HepG2 (cell line): ENCODE measurements around the gene TRPV5. TPM values are rescaled to one million over a fixed set of nuclear protein-coding genes. Genes with fewer than 3 reads are reported as not detected.

Source experiments
- ATAC-seq: fragments of 200-7000 bp; cut with Tn5 transposase; 3 replicates; pipeline ENCODE4 v1.9.1; 2020; ENCODE audit warnings: mild to moderate bottlenecking, moderate library complexity
- BruUV-seq: library from RNA; stranded (reverse); fragments of 400-500 nt; replicated peaks from 2 replicates; lab custom pipeline; 2021; lab: Mats Ljungman, UMichigan
- CTCF ChIA-PET: fragments of 300-600 bp; formaldehyde crosslinking; extraction: SDS; loops from one replicate; lab custom pipeline; 2021; ENCODE audit warnings: low total read pairs, inconsistent platforms, low intra/inter-chr PET ratio; lab: Yijun Ruan, JAX
- POLR2A ChIA-PET: fragments of 350-600 bp; sonication (Branson Sonifier 250); formaldehyde crosslinking; loops from one replicate; lab custom pipeline; 2020; ENCODE audit warnings: antibody characterized with exemption, inconsistent platforms; lab: Yijun Ruan, JAX
- DNase-seq: peaks from one replicate; pipeline ENCODE4 v3.0.0-alpha.2; 2015; ENCODE audit warnings: low spot score
- FAIRE-seq: peaks from 3 replicates; lab custom pipeline; 2011; peaks lifted over from hg19 to GRCh38; lab: Jason Lieb, UNC
- H2AFZ ChIP-seq: one replicate; pipeline ENCODE4 v1.6.1; 2011; ENCODE audit warnings: low read length, inconsistent platforms
- H3K27ac ChIP-seq: fragments of 300-600 bp; 3 replicates; pipeline ENCODE4 v1.8.0; 2011; ENCODE audit warnings: mixed run types, mild to moderate bottlenecking, mixed read lengths, low read length, inconsistent platforms; ENCODE audit not compliant: insufficient read depth; ENCODE audit errors: extremely low read length
- H3K27me3 ChIP-seq, 2 experiments: fragments of 200-600 bp in 1 of 2; 2 replicates in 1 of 2; 3 replicates in 1 of 2; pipeline versions ENCODE4 v1.6.0 to v1.8.0; 2011; ENCODE audit warnings: low read length in 2 of 2, mild to moderate bottlenecking in 2 of 2, moderate library complexity in 2 of 2, inconsistent platforms in 1 of 2; ENCODE audit not compliant: insufficient read depth in 2 of 2, control insufficient read depth in 1 of 2
- H3K36me3 ChIP-seq, 2 experiments: fragments of 200-600 bp in 1 of 2; replicated peaks in 1 of 2; 2 replicates in 1 of 2; 3 replicates in 1 of 2; pipeline versions ENCODE4 v1.5.1 to v1.8.0; 2011; ENCODE audit warnings: low read length in 2 of 2, inconsistent platforms in 1 of 2; ENCODE audit not compliant: insufficient read depth in 2 of 2, control insufficient read depth in 1 of 2
- H3K4me1 ChIP-seq: 2 replicates; pipeline ENCODE4 v1.5.1; 2012; ENCODE audit warnings: low read length, inconsistent platforms; ENCODE audit not compliant: insufficient read depth
- H3K4me2 ChIP-seq: 2 replicates; pipeline ENCODE4 v1.6.0; 2011; ENCODE audit warnings: low read depth, low read length, inconsistent platforms
- H3K4me3 ChIP-seq, 3 experiments: fragments of 200-600 bp in 1 of 3; sonication (generic), shearing (Covaris generic) in 1 of 3; replicated peaks in 1 of 3; 2 replicates each; pipeline ENCODE4 v1.5.1; 2011 to 2016; ENCODE audit warnings: low read length in 3 of 3, inconsistent platforms in 2 of 3, low read depth in 2 of 3, mild to moderate bottlenecking in 2 of 3, control low read depth in 1 of 3, mixed read lengths in 1 of 3; ENCODE audit not compliant: insufficient read depth in 1 of 3
- H3K79me2 ChIP-seq: one replicate; pipeline ENCODE4 v1.6.1; 2011; ENCODE audit warnings: low read length, inconsistent platforms; ENCODE audit not compliant: insufficient read depth
- H3K9ac ChIP-seq: 2 replicates; pipeline ENCODE4 v1.6.0; 2011; ENCODE audit warnings: mild to moderate bottlenecking, low read depth, low read length, inconsistent platforms; ENCODE audit not compliant: insufficient read depth
- H3K9me3 ChIP-seq: 2 replicates; pipeline ENCODE4 v1.5.1; 2012; ENCODE audit warnings: mild to moderate bottlenecking, low read length
- H4K20me1 ChIP-seq: 2 replicates; pipeline ENCODE4 v1.6.0; 2011; ENCODE audit warnings: inconsistent platforms, mild to moderate bottlenecking, low read length, moderate library complexity; ENCODE audit not compliant: insufficient read depth
- ZNF12 ChIP-seq: sonication (generic); formaldehyde crosslinking; IDR thresholded peaks from 2 replicates; pipeline ENCODE4 v1.5.0; 2020; ENCODE audit warnings: missing genetic modification reagents
- ZNF569 ChIP-seq: sonication (generic); formaldehyde crosslinking; IDR thresholded peaks from 2 replicates; pipeline ENCODE4 v1.5.0; 2020; ENCODE audit warnings: mild to moderate bottlenecking, missing genetic modification reagents, moderate library complexity, borderline replicate concordance
- WGBS: methylation state at CpG from one replicate; pipeline ENCODE4 v1.1.6; 2017; ENCODE audit warnings: low lambda C conversion rate; 5-methylcytosine and 5-hydroxymethylcytosine counted together
- in situ Hi-C: cut with HindIII; loops from 2 replicates; pipeline ENCODE4 v1.10.0; 2017; ENCODE audit warnings: low pct_unique_long_range_greater_than_20kb; ENCODE audit not compliant: extremely low pct_ligation_motif_present
- intact Hi-C: fragments of 100-400 bp; cut with micrococcal nuclease; formaldehyde crosslinking; loops from one replicate; pipeline ENCODE4 v1.10.0; 2022; ENCODE audit not compliant: unreplicated experiment
- polyA plus RNA-seq, 8 experiments: library from polyadenylated mRNA; depleted of rRNA in 3 of 8; stranded (reverse) in 7 of 8; unstranded in 1 of 8; fragments of >200 nt; fragmentation: Illumina TruSeq in 4 of 8; extraction: Trizol in 4 of 8; gene quantifications; 2 replicates each; pipeline versions ENCODE4 v1.2.1 to v1.2.3, GENCODE V29; 2011 to 2016; ENCODE audit warnings: low read depth in 4 of 8, missing spikeins in 1 of 8, mixed read lengths in 1 of 8; ENCODE audit not compliant: insufficient read depth in 1 of 8
- total RNA-seq, 5 experiments: library from RNA; depleted of rRNA; stranded (reverse); fragments of >200 nt; fragmentation: Illumina TruSeq; extraction: Trizol; gene quantifications; 2 replicates each; pipeline ENCODE4 v1.2.3, GENCODE V29; 2016; ENCODE audit warnings: low read depth in 1 of 5
- TF ChIP-seq, protein P1 (sequence below): sonication (generic); formaldehyde crosslinking; IDR thresholded peaks from 2 replicates; pipeline ENCODE4 v1.4.0; 2020; ENCODE audit warnings: missing genetic modification reagents

The TRPV5 gene
- total and polyA plus RNA-seq, 2 of the 13 experiments (the other 11 are each of a cell fraction or from before 2014, with no cell fraction given), result not detected

DNA sequence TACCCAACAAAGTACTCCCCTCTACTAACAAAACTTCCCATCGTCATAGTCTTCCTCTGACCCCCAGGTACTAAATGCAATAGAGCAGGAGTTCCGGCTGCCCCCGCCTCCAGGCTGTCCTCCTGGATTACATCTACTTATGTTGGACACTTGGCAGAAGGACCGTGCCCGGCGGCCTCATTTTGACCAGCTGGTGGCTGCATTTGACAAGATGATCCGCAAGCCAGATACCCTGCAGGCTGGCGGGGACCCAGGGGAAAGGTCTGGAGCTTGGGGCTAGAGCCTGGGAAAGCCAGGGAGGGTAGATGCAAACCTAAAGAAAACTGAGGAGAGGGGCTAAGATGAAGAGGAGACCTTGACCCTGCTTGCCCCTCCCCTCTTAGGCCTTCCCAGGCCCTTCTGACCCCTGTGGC, 63.4 kb downstream of the TRPV5 start:
- Histone ChIP-seq H3K36me3 (no peaks in the 10 kb centered on the region), H3K9me3 (no peaks in the 10 kb centered on the region), H3K9ac (no peak overlapping the region), H3K79me2 (no peaks in the 10 kb centered on the region), H3K27me3 (peaks cover 4 to 27% of the 10 kb centered on the region in 2 experiments; a peak in 4 of 5 replicates), H4K20me1 (no peaks in the 10 kb centered on the region), H3K4me1 (no peaks in the 10 kb centered on the region), H3K27ac (no peak overlapping the region)
- 47% methylated on average over 8 of the region's 8 CpGs for WGBS
- FAIRE-seq (no peak), ATAC-seq (no peak), DNase-seq (no peak)
- no TSS peak for BruUV-seq
- ChIA-PET POLR2A (no interaction called here), CTCF (no interaction called here)
- in situ Hi-C loops, result loop anchor here (10.0 kb wide), 1 partner anchor 345 kb away; no protein-coding TSS in a partner anchor
- TF ChIP-seq ZNF12 (CRISPR knock-in tag), result no peak
- TF ChIP-seq, all 625 proteins: peak for 0
- no peak overlapping the region for H2AFZ ChIP-seq
- H3K4me2 ChIP-seq, result no peak overlapping the region
- no peak overlapping the region for H3K4me3 ChIP-seq
- intact Hi-C loops, result no loop called here

DNA sequence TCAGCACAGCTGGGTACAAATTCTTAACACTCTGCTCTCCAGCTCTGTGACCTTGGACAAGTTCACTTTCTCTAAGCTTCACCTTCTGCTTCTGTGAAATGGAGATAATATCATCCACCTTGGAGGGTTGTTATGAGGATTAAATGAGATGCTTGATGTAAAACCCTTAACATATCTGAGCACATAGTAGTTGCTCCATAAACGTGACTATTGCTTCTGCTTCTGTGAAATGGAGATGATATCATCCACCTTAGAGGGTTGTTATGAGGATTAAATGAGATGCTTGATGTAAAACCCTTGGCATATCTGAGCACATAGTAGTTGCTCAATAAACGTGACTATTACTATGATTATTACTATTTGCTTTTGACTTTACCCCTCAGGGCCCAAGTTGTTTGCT, 64.1 kb downstream of the TRPV5 start:
- no peaks in the 10 kb centered on the region for H4K20me1 ChIP-seq
- 4% methylated on average over 2 of the region's 2 CpGs for WGBS
- TF ChIP-seq, protein P1, sequence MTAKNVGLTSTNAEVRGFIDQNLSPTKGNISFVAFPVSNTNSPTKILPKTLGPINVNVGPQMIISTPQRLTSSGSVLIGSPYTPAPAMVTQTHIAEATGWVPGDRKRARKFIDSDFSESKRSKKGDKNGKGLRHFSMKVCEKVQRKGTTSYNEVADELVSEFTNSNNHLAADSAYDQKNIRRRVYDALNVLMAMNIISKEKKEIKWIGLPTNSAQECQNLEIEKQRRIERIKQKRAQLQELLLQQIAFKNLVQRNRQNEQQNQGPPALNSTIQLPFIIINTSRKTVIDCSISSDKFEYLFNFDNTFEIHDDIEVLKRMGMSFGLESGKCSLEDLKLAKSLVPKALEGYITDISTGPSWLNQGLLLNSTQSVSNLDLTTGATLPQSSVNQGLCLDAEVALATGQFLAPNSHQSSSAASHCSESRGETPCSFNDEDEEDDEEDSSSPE, result no peak
- TF ChIP-seq ZNF569 (CRISPR knock-in tag), result no peak
- TF ChIP-seq, all 625 proteins: peak for 0
- Histone ChIP-seq H2AFZ (no peak overlapping the region), H3K27ac (no peak overlapping the region), H3K9me3 (no peaks in the 10 kb centered on the region), H3K4me1 (no peaks in the 10 kb centered on the region), H3K9ac (no peak overlapping the region), H3K79me2 (no peaks in the 10 kb centered on the region), H3K4me2 (no peak overlapping the region), H3K36me3 (no peaks in the 10 kb centered on the region), H3K27me3 (peaks cover 6 to 32% of the 10 kb centered on the region in 2 experiments; a peak in 4 of 5 replicates), H3K4me3 (no peak overlapping the region)
- POLR2A ChIA-PET, result no interaction called here
- in situ Hi-C loops (no loop called here), intact Hi-C loops (no loop called here)
- DNase-seq (no peak), FAIRE-seq (no peak), ATAC-seq (no peak)
- no TSS peak for BruUV-seq
- CTCF ChIA-PET, result no interaction called here
